ENCODE measurements around the gene ENDOD1. TPM values are rescaled to one million over a fixed set of nuclear protein-coding genes. Genes with fewer than 3 reads are reported as not detected.
"Not testable (repeated sequence)": the region's sequence is repeated elsewhere in the genome, so short reads cannot be mapped to it uniquely, and the experiment has no call there.

Gene ENDOD1
- total RNA-seq, 1 donor from 2014 or later: 1.9 TPM

DNA sequence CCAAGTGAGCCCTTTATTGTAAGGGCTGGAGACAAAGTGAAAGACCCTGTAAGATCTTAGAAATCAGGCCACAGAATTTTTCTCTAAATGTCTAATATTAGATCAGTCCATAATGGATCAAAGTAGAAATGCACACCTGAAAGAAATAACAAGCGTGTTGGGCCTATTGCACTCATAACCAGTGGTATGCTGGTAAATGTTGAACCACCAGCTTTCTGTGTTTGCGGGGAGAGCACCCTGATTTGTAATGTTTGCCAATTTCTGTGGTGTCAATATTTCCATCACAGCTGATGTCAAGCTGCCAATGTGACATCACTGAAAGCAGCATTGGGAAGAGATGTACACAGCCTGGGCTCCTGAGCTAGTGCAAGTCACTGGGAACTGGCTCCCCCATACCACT, 46.2 kb downstream of the ENDOD1 start:
- H3K4me2 ChIP-seq: no peak overlapping the region
- H3K9ac ChIP-seq: no peak overlapping the region
- H3K36me3 ChIP-seq: no peaks in the 10 kb centered on the region
- no peaks in the 10 kb centered on the region for H3F3A ChIP-seq (ENCODE audit: low read depth)
- no peak for DNase-seq (ENCODE audit: low spot score)
- no peaks in the 10 kb centered on the region for H3K9me3 Mint-ChIP-seq
- H3K36me3 Mint-ChIP-seq: peaks cover 3% of the 10 kb centered on the region
- no peaks in the 10 kb centered on the region for H4K20me1 ChIP-seq (ENCODE audit: low read depth)
- no peaks in the 10 kb centered on the region for H3K4me1 ChIP-seq
- H3K4me3 Mint-ChIP-seq: no peak overlapping the region
- H3K4me3 ChIP-seq: no peak overlapping the region
- no peak overlapping the region for H3K27ac Mint-ChIP-seq
- H3K27ac ChIP-seq: no peak overlapping the region
- H3K79me2 ChIP-seq (ENCODE audit: low read depth): no peaks in the 10 kb centered on the region
- H2AFZ ChIP-seq (replicated peaks): no peak overlapping the region
- H3K27me3 Mint-ChIP-seq (ENCODE audit: insufficient read depth, low read depth): no peaks in the 10 kb centered on the region
- no peaks in the 10 kb centered on the region for H3K9me3 ChIP-seq (ENCODE audit: low read depth)
- peaks cover 21% of the 10 kb centered on the region for H3K27me3 ChIP-seq
- H3K4me1 Mint-ChIP-seq: no peaks in the 10 kb centered on the region
- TF ChIP-seq EZH2 (IDR thresholded peaks at IDR 0.05) (no peak), EZH2phosphoT487 (IDR thresholded peaks at IDR 0.05) (no peak)
- TF ChIP-seq, protein P1, sequence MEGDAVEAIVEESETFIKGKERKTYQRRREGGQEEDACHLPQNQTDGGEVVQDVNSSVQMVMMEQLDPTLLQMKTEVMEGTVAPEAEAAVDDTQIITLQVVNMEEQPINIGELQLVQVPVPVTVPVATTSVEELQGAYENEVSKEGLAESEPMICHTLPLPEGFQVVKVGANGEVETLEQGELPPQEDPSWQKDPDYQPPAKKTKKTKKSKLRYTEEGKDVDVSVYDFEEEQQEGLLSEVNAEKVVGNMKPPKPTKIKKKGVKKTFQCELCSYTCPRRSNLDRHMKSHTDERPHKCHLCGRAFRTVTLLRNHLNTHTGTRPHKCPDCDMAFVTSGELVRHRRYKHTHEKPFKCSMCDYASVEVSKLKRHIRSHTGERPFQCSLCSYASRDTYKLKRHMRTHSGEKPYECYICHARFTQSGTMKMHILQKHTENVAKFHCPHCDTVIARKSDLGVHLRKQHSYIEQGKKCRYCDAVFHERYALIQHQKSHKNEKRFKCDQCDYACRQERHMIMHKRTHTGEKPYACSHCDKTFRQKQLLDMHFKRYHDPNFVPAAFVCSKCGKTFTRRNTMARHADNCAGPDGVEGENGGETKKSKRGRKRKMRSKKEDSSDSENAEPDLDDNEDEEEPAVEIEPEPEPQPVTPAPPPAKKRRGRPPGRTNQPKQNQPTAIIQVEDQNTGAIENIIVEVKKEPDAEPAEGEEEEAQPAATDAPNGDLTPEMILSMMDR (IDR thresholded peaks at IDR 0.05): no peak

DNA sequence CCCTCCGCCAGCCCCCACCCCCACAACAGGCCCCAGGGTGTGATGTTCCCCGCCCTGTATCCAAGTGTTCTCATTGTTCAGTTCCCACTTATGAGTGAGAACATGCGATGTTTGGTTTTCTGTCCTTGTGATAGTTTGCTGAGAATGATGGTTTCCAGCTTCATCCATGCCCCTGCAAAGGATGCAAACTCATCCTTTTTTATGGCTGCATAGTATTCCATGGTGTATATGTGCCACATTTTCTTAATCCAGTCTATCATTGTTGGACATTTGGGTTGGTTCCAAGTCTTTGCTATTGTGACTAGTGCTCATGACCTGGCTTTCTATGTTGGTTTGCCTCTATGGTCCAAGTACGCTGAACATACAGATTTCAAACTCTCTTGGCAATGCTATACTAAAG, 47.1 kb downstream of the ENDOD1 start:
- not testable (repeated sequence) for H3K4me1 Mint-ChIP-seq; H3K9me3 Mint-ChIP-seq; H3K4me2 ChIP-seq; H3K4me3 Mint-ChIP-seq; H2AFZ ChIP-seq (replicated peaks); H3K36me3 ChIP-seq; H3K27ac Mint-ChIP-seq; H3K9ac ChIP-seq; DNase-seq (ENCODE audit: low spot score); H3K27me3 Mint-ChIP-seq (ENCODE audit: insufficient read depth, low read depth); H3K79me2 ChIP-seq (ENCODE audit: low read depth); H3F3A ChIP-seq (ENCODE audit: low read depth); H3K4me1 ChIP-seq; H3K36me3 Mint-ChIP-seq; H4K20me1 ChIP-seq (ENCODE audit: low read depth); H3K27ac ChIP-seq; H3K4me3 ChIP-seq; H3K9me3 ChIP-seq (ENCODE audit: low read depth)
- peaks cover 30% of the 10 kb centered on the region for H3K27me3 ChIP-seq

DNA sequence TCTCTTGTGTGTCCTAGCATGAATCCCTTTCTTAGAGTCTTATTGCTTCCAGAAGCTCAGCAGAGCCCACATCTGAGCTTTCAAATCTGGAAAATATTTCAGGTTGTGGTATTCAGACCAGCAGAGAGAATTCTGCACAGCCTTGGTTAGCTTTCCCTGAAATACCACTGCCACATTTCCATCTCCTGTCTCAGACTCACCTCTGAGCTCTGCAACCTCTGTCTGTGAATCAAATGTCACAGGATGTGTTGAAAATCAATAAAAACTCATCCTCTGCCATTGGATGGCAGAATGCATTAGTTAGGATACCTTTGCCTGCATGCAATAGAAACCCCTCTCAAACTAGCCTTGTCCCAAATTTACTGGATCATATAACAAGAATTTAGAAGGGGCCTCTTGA, 47.7 kb downstream of the ENDOD1 start:
- H3K4me2 ChIP-seq: no peak overlapping the region
- Mint-ChIP-seq H3K4me1 (no peaks in the 10 kb centered on the region), H3K27ac (no peak overlapping the region), H3K4me3 (no peak overlapping the region), H3K27me3 (ENCODE audit: insufficient read depth, low read depth) (no peaks in the 10 kb centered on the region), H3K36me3 (peaks cover 3% of the 10 kb centered on the region), H3K9me3 (no peaks in the 10 kb centered on the region)
- no peaks in the 10 kb centered on the region for H3K9me3 ChIP-seq (ENCODE audit: low read depth)
- H3F3A ChIP-seq (ENCODE audit: low read depth): no peaks in the 10 kb centered on the region
- no peak overlapping the region for H3K9ac ChIP-seq
- no peak overlapping the region for H2AFZ ChIP-seq (replicated peaks)
- TF ChIP-seq, protein P1 (IDR thresholded peaks at IDR 0.05): no peak
- TF ChIP-seq EZH2 (IDR thresholded peaks at IDR 0.05) (no peak), EZH2phosphoT487 (IDR thresholded peaks at IDR 0.05) (no peak)
- no peaks in the 10 kb centered on the region for H3K36me3 ChIP-seq
- no peak overlapping the region for H3K27ac ChIP-seq
- H3K4me1 ChIP-seq: no peaks in the 10 kb centered on the region
- H3K27me3 ChIP-seq: peaks cover 35% of the 10 kb centered on the region
- no peaks in the 10 kb centered on the region for H3K79me2 ChIP-seq (ENCODE audit: low read depth)
- DNase-seq (ENCODE audit: low spot score): no peak
- no peak overlapping the region for H3K4me3 ChIP-seq
- no peaks in the 10 kb centered on the region for H4K20me1 ChIP-seq (ENCODE audit: low read depth)

DNA sequence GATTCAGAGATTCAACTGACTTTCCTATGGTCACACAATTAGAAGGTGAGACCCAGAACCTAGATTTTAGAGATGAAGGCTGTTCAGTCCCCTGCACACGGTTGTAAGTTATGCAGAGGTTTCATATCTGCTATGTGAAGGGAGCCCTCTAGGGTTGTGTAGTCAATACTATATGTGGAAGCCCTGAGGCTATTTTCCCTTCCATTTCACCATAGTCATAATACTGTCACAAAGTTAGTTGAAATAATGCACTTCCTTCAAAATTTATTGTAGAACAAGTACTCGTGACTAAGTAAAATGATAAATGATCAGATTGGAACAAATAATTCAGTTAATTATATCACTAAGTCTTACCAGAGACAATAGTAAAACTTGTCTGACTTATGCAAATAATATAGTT, 48.8 kb downstream of the ENDOD1 start:
- H3F3A ChIP-seq (ENCODE audit: low read depth): no peaks in the 10 kb centered on the region
- Mint-ChIP-seq H3K27me3 (ENCODE audit: insufficient read depth, low read depth) (peaks cover 2% of the 10 kb centered on the region), H3K27ac (no peak overlapping the region), H3K36me3 (peaks cover 2% of the 10 kb centered on the region), H3K4me1 (no peaks in the 10 kb centered on the region), H3K9me3 (no peaks in the 10 kb centered on the region), H3K4me3 (no peak overlapping the region)
- no peaks in the 10 kb centered on the region for H3K79me2 ChIP-seq (ENCODE audit: low read depth)
- no peaks in the 10 kb centered on the region for H3K4me1 ChIP-seq
- no peaks in the 10 kb centered on the region for H3K36me3 ChIP-seq
- no peaks in the 10 kb centered on the region for H4K20me1 ChIP-seq (ENCODE audit: low read depth)
- no peak overlapping the region for H2AFZ ChIP-seq (replicated peaks)
- peaks cover 47% of the 10 kb centered on the region for H3K27me3 ChIP-seq
- no peak overlapping the region for H3K27ac ChIP-seq
- DNase-seq (ENCODE audit: low spot score): no peak
- no peak overlapping the region for H3K4me2 ChIP-seq
- TF ChIP-seq EZH2 (IDR thresholded peaks at IDR 0.05) (no peak), EZH2phosphoT487 (IDR thresholded peaks at IDR 0.05) (no peak)
- TF ChIP-seq, protein P1 (IDR thresholded peaks at IDR 0.05): peak; percentile 32
- H3K9me3 ChIP-seq (ENCODE audit: low read depth): no peaks in the 10 kb centered on the region
- no peak overlapping the region for H3K9ac ChIP-seq
- H3K4me3 ChIP-seq: no peak overlapping the region
